GM18870 (cell line): Measurements from ENCODE around the gene NSD2.
"Not testable (repeated sequence)": the region's sequence is repeated elsewhere in the genome, so short reads cannot be mapped to it uniquely, and the experiment has no call there.

Source experiments
- ATAC-seq: cut with Tn5 transposase; IDR thresholded peaks from one replicate; pipeline ENCODE4 v1.9.1; 2021; ENCODE audit warnings: moderate library complexity; ENCODE audit not compliant: unreplicated experiment

The NSD2 gene

GRCh38 chr4:1841201-1841886, 29.8 kb upstream of the NSD2 start:
- no peak for ATAC-seq

- ATAC-seq = no peak
These were observed 29.3 kb upstream of the NSD2 start for GRCh38 chr4:1841887-1842210.

GRCh38 chr4:1842339-1842895, 28.8 kb upstream of the NSD2 start:
- ATAC-seq = no peak

GRCh38 chr4:1842993-1843448, 28.2 kb upstream of the NSD2 start:
- no peak for ATAC-seq

GRCh38 chr4:1843852-1844251, 27.3 kb upstream of the NSD2 start:
- no peak for ATAC-seq

- not testable (repeated sequence) for ATAC-seq
These were observed 26.6 kb upstream of the NSD2 start for GRCh38 chr4:1844618-1845017.

GRCh38 chr4:1846580-1846979, 24.6 kb upstream of the NSD2 start:
- no peak for ATAC-seq

GRCh38 chr4:1850276-1850675, 20.9 kb upstream of the NSD2 start:
- ATAC-seq = no peak

GRCh38 chr4:1851160-1851559, 20.0 kb upstream of the NSD2 start:
- ATAC-seq = no peak

- ATAC-seq = no peak
These were observed 19.4 kb upstream of the NSD2 start for GRCh38 chr4:1851575-1852410.

GRCh38 chr4:1852904-1853623, 18.1 kb upstream of the NSD2 start:
- ATAC-seq = no peak

GRCh38 chr4:1854752-1855151, 16.4 kb upstream of the NSD2 start:
- ATAC-seq = no peak

- ATAC-seq = peak; percentile 13
These were observed 15.7 kb upstream of the NSD2 start for GRCh38 chr4:1855333-1856070.

- ATAC-seq = peak; percentile 69
These were observed 14.9 kb upstream of the NSD2 start, which contains the start of gene LETM1 for GRCh38 chr4:1856071-1856942. TSS of gene LETM1 (minus strand) at chr4:1856156. CDS start at chr4:1855950, 206 bp downstream.

- no peak for ATAC-seq
These were observed 14.1 kb upstream of the NSD2 start for GRCh38 chr4:1856943-1857699.

- ATAC-seq = no peak
These were observed 13.3 kb upstream of the NSD2 start for GRCh38 chr4:1857931-1858330.

GRCh38 chr4:1859389-1859753, 11.8 kb upstream of the NSD2 start:
- no peak for ATAC-seq

- ATAC-seq = no peak
These were observed 8.9 kb upstream of the NSD2 start for GRCh38 chr4:1862055-1862911.
